ENCODE measurements around the gene ZNF831. TPM values are rescaled to one million over a fixed set of nuclear protein-coding genes. Genes with fewer than 3 reads are reported as not detected.

The ZNF831 gene
- total RNA-seq, 1 experiment from 2014 or later = not detected

- CTCF ChIA-PET = interaction anchor here (0.9 kb wide), 1 partner anchor 16 kb away, joined by 3 read pairs; no protein-coding TSS in a partner anchor
- intact Hi-C loops (cut with micrococcal nuclease; ENCODE audit: unreplicated experiment) = no loop called here
- Mint-ChIP-seq H3K27me3 (ENCODE audit: unreplicated experiment) (peaks cover 87% of the 10 kb centered on the region), H3K9me3 (ENCODE audit: low read depth, unreplicated experiment) (no peaks in the 10 kb centered on the region), H3K27ac (ENCODE audit: unreplicated experiment) (no peak overlapping the region), H3K36me3 (ENCODE audit: insufficient read depth, unreplicated experiment) (no peaks in the 10 kb centered on the region), H3K4me3 (ENCODE audit: low read depth, unreplicated experiment) (no peak overlapping the region), H3K4me1 (ENCODE audit: low read depth, unreplicated experiment) (no peaks in the 10 kb centered on the region)
- TF ChIP-seq CTCF (IDR thresholded peaks at IDR 0.05; ENCODE audit: unreplicated experiment) = no peak
- no TSS peak for BruUV-seq (replicated peaks)
- no peak for DNase-seq
These were observed 67.6 kb downstream of the ZNF831 start for GRCh38 chr20:59231124-59231804.

- no TSS peak for BruUV-seq (replicated peaks)
- intact Hi-C loops (cut with micrococcal nuclease; ENCODE audit: unreplicated experiment) = no loop called here
- Mint-ChIP-seq H3K4me3 (ENCODE audit: low read depth, unreplicated experiment) (no peak overlapping the region), H3K36me3 (ENCODE audit: insufficient read depth, unreplicated experiment) (no peaks in the 10 kb centered on the region), H3K4me1 (ENCODE audit: low read depth, unreplicated experiment) (no peaks in the 10 kb centered on the region), H3K27me3 (ENCODE audit: unreplicated experiment) (peaks cover 87% of the 10 kb centered on the region), H3K27ac (ENCODE audit: unreplicated experiment) (no peak overlapping the region), H3K9me3 (ENCODE audit: low read depth, unreplicated experiment) (no peaks in the 10 kb centered on the region)
- CTCF ChIA-PET = no interaction called here
- DNase-seq = no peak
- TF ChIP-seq CTCF (IDR thresholded peaks at IDR 0.05; ENCODE audit: unreplicated experiment) = no peak
These were observed 69.0 kb downstream of the ZNF831 start for GRCh38 chr20:59232618-59233017.

GRCh38 chr20:59235226-59235625, 71.6 kb downstream of the ZNF831 start:
- BruUV-seq (replicated peaks) = no TSS peak
- no peak for DNase-seq
- H3K4me3 Mint-ChIP-seq (ENCODE audit: low read depth, unreplicated experiment) = no peak overlapping the region
- no peaks in the 10 kb centered on the region for H3K4me1 Mint-ChIP-seq (ENCODE audit: low read depth, unreplicated experiment)
- no peaks in the 10 kb centered on the region for H3K36me3 Mint-ChIP-seq (ENCODE audit: insufficient read depth, unreplicated experiment)
- H3K27me3 Mint-ChIP-seq (ENCODE audit: unreplicated experiment) = peaks cover 100% of the 10 kb centered on the region
- intact Hi-C loops (cut with micrococcal nuclease; ENCODE audit: unreplicated experiment) = no loop called here
- no peak overlapping the region for H3K27ac Mint-ChIP-seq (ENCODE audit: unreplicated experiment)
- H3K9me3 Mint-ChIP-seq (ENCODE audit: low read depth, unreplicated experiment) = no peaks in the 10 kb centered on the region
- no peak for TF ChIP-seq CTCF (IDR thresholded peaks at IDR 0.05; ENCODE audit: unreplicated experiment)
- CTCF ChIA-PET = no interaction called here

GRCh38 chr20:59240006-59240405, 76.4 kb downstream of the ZNF831 start:
- Mint-ChIP-seq H3K4me1 (ENCODE audit: low read depth, unreplicated experiment) (no peaks in the 10 kb centered on the region), H3K27me3 (ENCODE audit: unreplicated experiment) (peaks cover 100% of the 10 kb centered on the region), H3K4me3 (ENCODE audit: low read depth, unreplicated experiment) (no peak overlapping the region), H3K27ac (ENCODE audit: unreplicated experiment) (no peak overlapping the region), H3K36me3 (ENCODE audit: insufficient read depth, unreplicated experiment) (no peaks in the 10 kb centered on the region), H3K9me3 (ENCODE audit: low read depth, unreplicated experiment) (no peaks in the 10 kb centered on the region)
- no TSS peak for BruUV-seq (replicated peaks)
- no peak for DNase-seq
- TF ChIP-seq CTCF (IDR thresholded peaks at IDR 0.05; ENCODE audit: unreplicated experiment) = no peak
- intact Hi-C loops (cut with micrococcal nuclease; ENCODE audit: unreplicated experiment) = no loop called here
- CTCF ChIA-PET = no interaction called here
